ENCODE results near the gene IL1RAPL2.
"Not testable (repeated sequence)": the region's sequence is repeated elsewhere in the genome, so short reads cannot be mapped to it uniquely, and the experiment has no call there.

IL1RAPL2 gene

DNA sequence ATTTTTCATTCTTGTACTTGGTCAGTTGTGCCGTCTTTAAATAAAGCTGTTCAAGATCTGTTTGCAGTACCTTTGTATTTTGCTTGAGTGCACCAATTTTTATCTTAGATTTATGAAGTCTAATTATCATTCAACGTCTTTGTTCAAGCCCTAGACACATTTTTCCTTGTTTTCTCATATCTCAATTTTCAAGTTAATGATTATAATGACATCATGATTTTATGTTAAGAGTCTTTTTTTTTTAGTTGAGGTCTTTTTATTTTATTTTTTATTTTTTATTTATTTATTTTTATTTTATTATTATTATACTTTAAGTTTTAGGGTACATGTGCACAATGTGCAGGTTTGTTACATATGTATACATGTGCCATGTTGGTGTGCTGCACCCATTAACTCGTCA, 463.0 kb downstream of the IL1RAPL2 start:
- not testable (repeated sequence) for DNase-seq (ENCODE audit: low spot score)

DNA sequence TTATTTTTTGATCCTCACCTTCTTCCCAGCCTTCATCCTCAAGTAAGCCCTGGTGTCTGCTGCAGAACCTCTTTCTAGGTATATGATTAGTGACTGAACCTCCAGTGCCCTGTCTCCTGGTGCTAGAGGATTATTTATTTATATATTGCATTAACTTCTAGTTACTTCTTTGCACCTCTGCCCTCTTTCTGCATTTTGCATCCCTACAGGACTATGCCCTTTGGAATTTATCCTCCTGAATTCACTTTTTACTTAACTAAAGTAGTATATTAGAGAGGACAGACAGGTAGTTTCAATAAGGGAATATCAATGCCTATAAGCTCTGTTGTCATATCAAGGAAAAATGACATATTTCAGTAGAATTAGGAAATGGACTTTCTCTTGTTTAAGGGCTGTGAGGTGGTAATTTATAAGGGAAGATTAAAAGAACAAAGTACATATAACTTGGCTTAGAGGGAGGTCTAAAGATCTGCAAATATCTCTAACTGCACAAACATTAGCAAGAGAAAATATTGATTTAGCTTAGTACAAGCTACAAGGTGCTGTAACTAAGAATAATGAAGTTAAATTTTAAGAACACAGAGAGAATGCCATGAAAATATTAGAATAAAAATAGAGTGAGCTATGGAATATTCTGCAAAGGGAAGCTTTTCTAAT, 472.8 kb downstream of the IL1RAPL2 start:
- no peak for DNase-seq (ENCODE audit: low spot score)

- no peak for DNase-seq (ENCODE audit: low spot score)
Observed at GRCh38 chrX:105050921-105051320, 484.9 kb downstream of the IL1RAPL2 start.

- no peak for DNase-seq (ENCODE audit: low spot score)
Observed at GRCh38 chrX:105051364-105051763, 485.4 kb downstream of the IL1RAPL2 start.

DNA sequence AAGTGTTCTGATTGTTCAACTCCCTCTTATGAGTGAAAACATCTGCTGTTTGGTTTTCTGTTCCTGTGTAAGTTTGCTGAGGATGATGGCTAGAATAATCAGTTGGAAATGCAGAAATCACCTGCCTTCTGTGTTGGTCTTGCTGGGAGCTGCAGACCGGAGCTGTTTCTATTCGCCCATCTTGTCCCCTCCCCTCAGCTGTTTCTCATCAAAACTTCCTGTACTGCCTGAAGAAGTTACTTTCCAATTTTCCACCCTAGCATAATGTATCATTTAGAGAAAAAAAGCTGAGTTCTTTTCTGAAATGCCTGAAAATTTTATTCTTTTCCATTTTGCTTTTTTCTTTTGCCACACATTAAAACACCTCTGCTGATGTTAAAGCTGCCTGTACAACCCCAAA, 486.9 kb downstream of the IL1RAPL2 start:
- no peak for DNase-seq (ENCODE audit: low spot score)

DNA sequence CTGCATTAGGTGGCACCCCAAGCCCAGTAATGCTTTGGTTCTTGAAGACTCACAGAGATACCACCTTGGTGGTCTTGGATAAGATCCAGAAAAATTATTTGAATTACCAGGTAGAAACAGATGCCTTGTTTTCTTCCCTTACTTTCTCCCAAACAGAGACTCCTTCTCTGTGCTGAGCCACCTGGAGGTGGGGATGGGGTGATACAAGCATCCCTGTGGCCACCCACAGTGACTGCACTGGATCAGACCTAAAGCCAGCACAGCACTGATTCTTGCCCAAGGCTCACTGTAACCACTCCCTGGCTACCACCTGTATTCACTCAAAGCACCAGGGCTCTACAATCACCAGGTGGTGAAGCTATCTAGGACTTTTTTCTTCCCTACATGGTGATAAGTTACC, 497.7 kb downstream of the IL1RAPL2 start:
- no peak for DNase-seq (ENCODE audit: low spot score)

DNA sequence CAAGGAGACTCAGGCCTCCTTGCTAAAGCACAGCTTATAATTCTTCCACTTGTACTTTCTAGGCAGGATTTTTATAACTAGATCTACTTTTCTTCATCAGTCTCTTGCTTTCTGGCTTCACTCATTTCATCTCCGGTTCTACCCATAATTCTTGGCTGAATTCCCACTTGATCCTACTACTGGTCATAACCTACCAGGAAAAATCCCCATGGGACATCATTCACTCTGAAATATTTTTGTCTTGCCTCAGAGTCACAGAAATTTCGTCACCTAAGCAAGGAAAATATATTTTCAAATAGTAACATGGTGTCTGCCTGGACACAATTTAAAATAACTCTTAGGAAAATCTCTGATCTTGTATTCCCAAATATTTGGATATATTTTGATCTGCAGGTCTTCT, 532.2 kb downstream of the IL1RAPL2 start:
- DNase-seq (ENCODE audit: low spot score) = no peak

DNA sequence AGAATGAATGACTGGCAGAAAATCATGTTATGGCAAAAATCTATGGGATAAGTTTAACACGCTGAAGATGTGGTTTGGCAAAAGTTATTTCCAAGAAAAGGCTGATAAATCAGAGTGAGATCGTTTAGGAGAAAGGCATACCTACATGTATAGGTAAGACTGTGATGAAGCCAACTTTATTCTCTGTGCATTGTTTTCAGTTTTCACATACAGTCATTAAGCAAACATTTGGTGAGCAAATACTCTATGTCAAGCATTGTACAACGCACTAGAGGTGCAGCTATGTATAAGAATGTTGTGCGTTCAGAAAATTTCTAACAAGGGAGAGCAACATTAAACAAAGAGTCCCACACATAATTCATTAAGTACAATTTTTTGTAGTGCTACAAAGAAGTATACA, 532.8 kb downstream of the IL1RAPL2 start:
- DNase-seq (ENCODE audit: low spot score) = no peak

DNA sequence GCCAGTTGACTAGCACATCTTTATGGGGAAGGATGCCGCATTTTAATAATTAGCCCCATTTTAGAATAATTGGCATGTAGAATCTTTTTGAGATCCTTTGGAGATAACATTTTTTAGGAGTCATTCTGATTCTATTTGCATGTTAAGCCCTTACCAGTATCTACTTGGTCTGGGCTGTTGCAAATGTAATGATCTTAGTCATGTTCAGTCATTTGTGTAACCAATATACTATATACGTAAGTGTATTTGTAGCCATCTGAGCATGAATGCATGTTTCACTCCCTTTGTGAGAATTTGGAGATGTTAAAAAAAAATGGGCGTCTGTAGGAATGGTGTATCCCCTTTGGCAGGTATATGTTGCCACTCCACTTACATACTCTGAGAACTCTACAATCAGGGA, 535.4 kb downstream of the IL1RAPL2 start:
- no peak for DNase-seq (ENCODE audit: low spot score)

- DNase-seq (ENCODE audit: low spot score) = no peak
Observed at GRCh38 chrX:105109936-105110335, 543.9 kb downstream of the IL1RAPL2 start.

- DNase-seq (ENCODE audit: low spot score) = no peak
Observed at GRCh38 chrX:105114554-105115130, 548.6 kb downstream of the IL1RAPL2 start.

- not testable (repeated sequence) for DNase-seq (ENCODE audit: low spot score)
Observed at GRCh38 chrX:105115596-105116320, 549.8 kb downstream of the IL1RAPL2 start.

GRCh38 chrX:105116486-105116885, 550.5 kb downstream of the IL1RAPL2 start:
- no peak for DNase-seq (ENCODE audit: low spot score)

GRCh38 chrX:105117621-105118020, 551.6 kb downstream of the IL1RAPL2 start:
- DNase-seq (ENCODE audit: low spot score) = no peak

DNA sequence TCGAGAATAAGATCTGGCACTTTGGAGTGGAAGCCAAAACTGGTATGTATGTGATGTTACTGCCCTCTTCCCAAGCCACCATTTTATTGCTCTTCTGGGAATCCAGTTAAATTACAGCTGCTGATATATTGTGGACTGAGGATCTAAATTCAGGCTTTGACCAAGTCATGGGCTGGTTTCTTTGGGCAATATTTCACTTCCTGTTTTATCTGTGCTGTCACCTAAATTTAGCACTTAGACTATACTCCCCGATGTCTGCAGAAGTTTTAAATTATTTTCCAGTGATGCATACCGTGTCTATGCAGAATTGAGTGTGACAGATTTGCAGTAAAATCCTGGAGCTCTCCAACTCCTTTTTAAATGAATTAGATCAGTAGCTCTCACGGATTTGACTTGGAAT, 554.5 kb downstream of the IL1RAPL2 start:
- no peak for DNase-seq (ENCODE audit: low spot score)

GRCh38 chrX:105121186-105121585, 555.2 kb downstream of the IL1RAPL2 start:
- DNase-seq (ENCODE audit: low spot score) = no peak

DNA sequence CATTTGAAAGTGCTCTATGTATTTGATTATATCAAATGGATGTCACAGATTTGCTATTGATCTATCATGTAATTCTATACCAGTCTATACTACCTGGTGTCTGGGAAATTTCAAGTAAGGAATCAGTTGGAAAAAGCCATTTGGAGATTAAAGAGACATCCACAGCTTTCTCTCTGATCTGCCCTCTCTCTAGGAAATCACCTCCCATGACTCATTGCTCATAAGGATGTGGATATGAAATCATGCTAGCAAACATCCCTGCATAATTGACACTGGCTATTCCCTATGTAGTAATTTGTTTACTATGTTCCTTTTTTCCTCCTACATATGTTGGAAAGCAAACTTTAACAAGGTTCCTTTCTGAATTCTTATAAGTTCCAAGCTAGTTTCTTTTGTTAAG, 560.2 kb downstream of the IL1RAPL2 start:
- no peak for DNase-seq (ENCODE audit: low spot score)

DNA sequence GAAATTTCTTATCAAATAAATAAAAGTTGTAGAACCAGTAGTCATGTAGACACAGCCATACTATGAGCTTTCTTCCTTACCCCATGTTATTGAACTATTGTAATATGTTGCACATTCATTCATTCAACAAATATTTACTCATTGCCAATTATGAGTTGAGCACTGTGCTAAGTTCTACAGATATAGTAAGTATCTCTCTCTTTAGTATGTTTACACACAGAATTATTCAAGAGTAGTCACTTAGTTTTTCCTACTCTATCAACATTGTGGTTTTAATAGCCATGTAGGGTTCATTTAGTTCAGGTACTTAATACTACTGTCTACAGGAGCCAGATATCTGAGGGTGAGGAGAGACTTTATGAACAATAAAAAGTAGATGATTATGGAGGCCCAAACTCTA, 568.3 kb downstream of the IL1RAPL2 start:
- DNase-seq (ENCODE audit: low spot score) = no peak

GRCh38 chrX:105136786-105137185, 570.8 kb downstream of the IL1RAPL2 start:
- no peak for DNase-seq (ENCODE audit: low spot score)

- no peak for DNase-seq (ENCODE audit: low spot score)
Observed at GRCh38 chrX:105150036-105150435, 584.0 kb downstream of the IL1RAPL2 start.

- DNase-seq (ENCODE audit: low spot score) = no peak
Observed at GRCh38 chrX:105150557-105150956, 584.6 kb downstream of the IL1RAPL2 start.

DNA sequence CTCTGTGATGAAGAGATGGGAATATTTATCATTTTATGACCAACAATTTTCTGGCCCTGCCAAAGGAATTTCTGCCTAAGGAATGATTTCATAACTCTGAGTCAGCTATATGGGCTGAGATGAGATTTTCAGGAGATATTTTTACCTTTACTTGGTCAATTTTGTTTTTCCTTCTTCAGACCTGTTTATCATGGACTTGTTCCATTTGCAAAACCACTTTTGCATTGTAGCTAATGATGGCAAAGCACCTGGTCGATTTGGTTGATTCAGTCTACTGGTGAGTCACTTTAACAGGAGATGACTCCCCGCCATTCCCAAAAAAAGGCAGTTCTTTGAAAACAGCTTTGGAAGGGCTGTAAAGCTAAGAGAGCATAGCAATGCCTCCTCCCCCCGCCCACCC, 601.2 kb downstream of the IL1RAPL2 start:
- no peak for DNase-seq (ENCODE audit: low spot score)

DNA sequence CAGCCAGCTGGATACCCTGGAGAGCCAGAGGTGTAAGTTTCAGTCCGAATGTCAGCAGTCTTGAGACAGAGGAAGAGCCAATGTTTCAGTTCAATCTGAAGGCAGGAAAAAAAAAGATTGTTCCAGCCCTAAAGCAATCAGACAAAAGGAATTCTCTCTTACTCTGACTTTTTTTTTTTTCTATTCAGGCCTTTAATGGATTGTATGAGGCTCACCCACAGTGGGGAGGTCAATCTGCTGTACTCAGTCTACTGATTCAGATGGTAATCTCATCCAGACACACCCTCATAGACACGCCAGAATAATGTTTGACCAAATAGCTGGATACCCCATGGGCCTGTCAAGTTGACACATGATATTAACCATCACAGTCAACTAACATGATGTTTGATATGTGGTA, 602.6 kb downstream of the IL1RAPL2 start:
- no peak for DNase-seq (ENCODE audit: low spot score)

GRCh38 chrX:105173071-105173470, 607.1 kb downstream of the IL1RAPL2 start:
- peak; percentile 1 for DNase-seq (ENCODE audit: low spot score)
